Astrocyte (in vitro differentiated cells and primary cell): Measurements from ENCODE around the gene TXLNB. TPM values are rescaled to one million over a fixed set of nuclear protein-coding genes. Genes with fewer than 3 reads are reported as not detected.

Experiments
- DNase-seq: peaks from one replicate; pipeline ENCODE4 v3.0.0-alpha.2; 2010; ENCODE audit warnings: low read depth
- FAIRE-seq: peaks from 2 replicates; lab custom pipeline; 2011; peaks lifted over from hg19 to GRCh38; lab: Jason Lieb, UNC
- H2AFZ ChIP-seq: 2 replicates; pipeline ENCODE4 v1.6.0; 2012; ENCODE audit warnings: low read depth, low read length, inconsistent platforms
- H3K27ac ChIP-seq: 2 replicates; pipeline ENCODE4 v1.5.1; 2011; ENCODE audit warnings: low read depth, low read length, inconsistent platforms
- H3K27me3 ChIP-seq: 2 replicates; pipeline ENCODE4 v1.6.0; 2011; ENCODE audit warnings: low read length, inconsistent platforms; ENCODE audit not compliant: insufficient read depth
- H3K36me3 ChIP-seq: 2 replicates; pipeline ENCODE4 v1.5.1; 2011; ENCODE audit warnings: low read length, inconsistent platforms; ENCODE audit not compliant: insufficient read depth
- H3K4me1 ChIP-seq: 2 replicates; pipeline ENCODE4 v1.5.1; 2011; ENCODE audit warnings: low read length, inconsistent platforms; ENCODE audit not compliant: insufficient read depth
- H3K4me2 ChIP-seq: 2 replicates; pipeline ENCODE4 v1.6.0; 2012; ENCODE audit warnings: low read length, inconsistent platforms
- H3K4me3 ChIP-seq: 2 replicates; pipeline ENCODE4 v1.5.1; 2011; ENCODE audit warnings: low read depth, mild to moderate bottlenecking, low read length, inconsistent platforms; ENCODE audit not compliant: insufficient read depth
- H3K79me2 ChIP-seq: 2 replicates; pipeline ENCODE4 v1.6.0; 2012; ENCODE audit warnings: mild to moderate bottlenecking, low read length, inconsistent platforms; ENCODE audit not compliant: insufficient read depth
- H3K9ac ChIP-seq: 2 replicates; pipeline ENCODE4 v1.6.0; 2012; ENCODE audit warnings: mild to moderate bottlenecking, low read length, inconsistent platforms
- H3K9me3 ChIP-seq: 2 replicates; pipeline ENCODE4 v1.5.1; 2012; ENCODE audit warnings: low read depth, mild to moderate bottlenecking, low read length, inconsistent platforms; ENCODE audit not compliant: insufficient read depth
- H4K20me1 ChIP-seq: 2 replicates; pipeline ENCODE4 v1.6.0; 2012; ENCODE audit warnings: low read length, inconsistent platforms; ENCODE audit not compliant: insufficient read depth
- H3K27ac Mint-ChIP-seq: one replicate; pipeline ENCODE4 v1.8.0; 2021; ENCODE audit warnings: mild to moderate bottlenecking, mixed read lengths; ENCODE audit not compliant: unreplicated experiment
- H3K27me3 Mint-ChIP-seq: one replicate; pipeline ENCODE4 v1.8.0; 2021; ENCODE audit warnings: low read depth, mixed read lengths; ENCODE audit not compliant: unreplicated experiment
- H3K36me3 Mint-ChIP-seq: one replicate; pipeline ENCODE4 v1.8.0; 2021; ENCODE audit warnings: low read depth, mixed read lengths; ENCODE audit not compliant: unreplicated experiment
- H3K4me1 Mint-ChIP-seq: one replicate; pipeline ENCODE4 v1.8.0; 2021; ENCODE audit warnings: low read depth, mixed read lengths; ENCODE audit not compliant: unreplicated experiment
- H3K4me3 Mint-ChIP-seq: one replicate; pipeline ENCODE4 v1.8.0; 2021; ENCODE audit warnings: mild to moderate bottlenecking, moderate library complexity, mixed read lengths; ENCODE audit not compliant: unreplicated experiment
- H3K9me3 Mint-ChIP-seq: one replicate; pipeline ENCODE4 v1.8.0; 2021; ENCODE audit warnings: mild to moderate bottlenecking, mixed read lengths; ENCODE audit not compliant: unreplicated experiment
- CTCF ChIP-seq: IDR thresholded peaks from 2 replicates; pipeline ENCODE4 v1.5.1; 2011; ENCODE audit warnings: low read depth, mild to moderate bottlenecking, inconsistent platforms, low read length, moderate library complexity; ENCODE audit not compliant: insufficient read depth
- EZH2 ChIP-seq: IDR thresholded peaks from 2 replicates; pipeline ENCODE4 v1.6.1; 2012; ENCODE audit warnings: mild to moderate bottlenecking, low read length, inconsistent platforms; ENCODE audit not compliant: insufficient read depth
- total RNA-seq: library from RNA; stranded (reverse); gene quantifications from 2 replicates; pipeline ENCODE4 v1.2.1, GENCODE V29; 2021

Gene TXLNB
- total RNA-seq, 1 donor from 2014 or later: 0.57 TPM

- Mint-ChIP-seq H3K36me3 (no peaks in the 10 kb centered on the region), H3K4me3 (no peak overlapping the region), H3K4me1 (peaks cover 12% of the 10 kb centered on the region), H3K27ac (peak overlapping the region; percentile 34), H3K27me3 (no peaks in the 10 kb centered on the region), H3K9me3 (peaks cover 1% of the 10 kb centered on the region)
- Histone ChIP-seq H3K27me3 (no peaks in the 10 kb centered on the region), H4K20me1 (no peaks in the 10 kb centered on the region), H3K4me2 (peak overlapping the region; percentile 57), H2AFZ (no peak overlapping the region), H3K36me3 (no peaks in the 10 kb centered on the region), H3K27ac (peak overlapping the region; percentile 75), H3K4me1 (peaks cover 14% of the 10 kb centered on the region), H3K4me3 (no peak overlapping the region), H3K79me2 (no peaks in the 10 kb centered on the region), H3K9me3 (no peaks in the 10 kb centered on the region), H3K9ac (peak overlapping the region; percentile 48)
- DNase-seq: no peak
- FAIRE-seq: no peak
- TF ChIP-seq CTCF (no peak), EZH2 (no peak)
Observed at GRCh38 chr6:139335447-139336210, 43.8 kb upstream of the TXLNB start.

GRCh38 chr6:139334806-139335446, 43.1 kb upstream of the TXLNB start:
- H3K4me3 ChIP-seq: peak overlapping the region; percentile 22
- H2AFZ ChIP-seq: peak overlapping the region; percentile 53
- H3K4me1 Mint-ChIP-seq: peaks cover 12% of the 10 kb centered on the region
- peak overlapping the region; percentile 57 for H3K4me2 ChIP-seq
- no peaks in the 10 kb centered on the region for H3K36me3 Mint-ChIP-seq
- TF ChIP-seq CTCF (no peak), EZH2 (no peak)
- FAIRE-seq (peak; percentile 97), DNase-seq (peak; percentile 97)
- H3K9me3 ChIP-seq: no peaks in the 10 kb centered on the region
- peak overlapping the region; percentile 75 for H3K27ac ChIP-seq
- H3K27ac Mint-ChIP-seq: peak overlapping the region; percentile 34
- peak overlapping the region; percentile 48 for H3K9ac ChIP-seq
- H3K27me3 ChIP-seq: no peaks in the 10 kb centered on the region
- peaks cover 1% of the 10 kb centered on the region for H3K9me3 Mint-ChIP-seq
- H3K4me3 Mint-ChIP-seq: no peak overlapping the region
- H4K20me1 ChIP-seq: no peaks in the 10 kb centered on the region
- peaks cover 14% of the 10 kb centered on the region for H3K4me1 ChIP-seq
- no peaks in the 10 kb centered on the region for H3K79me2 ChIP-seq
- H3K27me3 Mint-ChIP-seq: no peaks in the 10 kb centered on the region
- H3K36me3 ChIP-seq: no peaks in the 10 kb centered on the region
